ENCODE measurements around the gene CRYBG3. TPM values are rescaled to one million over a fixed set of nuclear protein-coding genes. Genes with fewer than 3 reads are reported as not detected.

CRYBG3 gene
- total and polyA plus RNA-seq, 2 donors (not counting 1 experiment from before 2014, with no cell fraction given): 8.7 to 29.9 TPM

DNA sequence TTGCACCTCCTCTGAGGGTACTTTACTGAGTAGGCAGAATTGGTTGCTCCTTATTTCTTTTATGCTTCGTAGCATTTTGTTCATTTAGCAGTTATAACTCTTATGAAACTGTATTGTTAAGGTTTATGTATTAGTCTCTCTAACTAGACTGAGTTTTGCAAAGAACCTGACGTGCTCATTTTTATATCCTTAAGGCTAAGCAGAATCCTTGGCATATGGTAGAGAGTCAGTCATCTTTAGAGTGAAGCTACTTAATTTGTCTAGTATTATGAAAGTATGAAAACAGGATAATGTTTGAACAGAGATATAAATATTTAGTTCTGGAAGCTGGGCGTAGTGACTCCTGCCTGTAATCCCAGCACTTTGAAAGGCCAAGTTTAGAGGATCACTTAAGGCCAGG is 20.1 kb downstream of the CRYBG3 start:
- H3K27me3 ChIP-seq (ENCODE audit: control insufficient read depth, insufficient read depth, low read length): no peaks in the 10 kb centered on the region
- H3K9ac ChIP-seq (ENCODE audit: insufficient read depth, low read length): no peak overlapping the region
- no peaks in the 10 kb centered on the region for H3K9me3 ChIP-seq (ENCODE audit: control insufficient read depth, insufficient read depth, low read depth, low read length)
- no peak overlapping the region for H3K4me3 ChIP-seq (replicated peaks in 1 of 4; ENCODE audit: control extremely low read depth in 1 of 4, insufficient read depth in 1 of 4, low read depth in 3 of 4, low read length in 4 of 4)
- no peak overlapping the region for H3K27ac ChIP-seq (ENCODE audit: insufficient read depth, low read length)
- H3K79me2 ChIP-seq (ENCODE audit: control insufficient read depth, insufficient read depth, low read length): no peaks in the 10 kb centered on the region
- TF ChIP-seq EZH2 (IDR thresholded peaks at IDR 0.05; ENCODE audit: low read length, missing control alignments): no peak
- TF ChIP-seq, protein P1, sequence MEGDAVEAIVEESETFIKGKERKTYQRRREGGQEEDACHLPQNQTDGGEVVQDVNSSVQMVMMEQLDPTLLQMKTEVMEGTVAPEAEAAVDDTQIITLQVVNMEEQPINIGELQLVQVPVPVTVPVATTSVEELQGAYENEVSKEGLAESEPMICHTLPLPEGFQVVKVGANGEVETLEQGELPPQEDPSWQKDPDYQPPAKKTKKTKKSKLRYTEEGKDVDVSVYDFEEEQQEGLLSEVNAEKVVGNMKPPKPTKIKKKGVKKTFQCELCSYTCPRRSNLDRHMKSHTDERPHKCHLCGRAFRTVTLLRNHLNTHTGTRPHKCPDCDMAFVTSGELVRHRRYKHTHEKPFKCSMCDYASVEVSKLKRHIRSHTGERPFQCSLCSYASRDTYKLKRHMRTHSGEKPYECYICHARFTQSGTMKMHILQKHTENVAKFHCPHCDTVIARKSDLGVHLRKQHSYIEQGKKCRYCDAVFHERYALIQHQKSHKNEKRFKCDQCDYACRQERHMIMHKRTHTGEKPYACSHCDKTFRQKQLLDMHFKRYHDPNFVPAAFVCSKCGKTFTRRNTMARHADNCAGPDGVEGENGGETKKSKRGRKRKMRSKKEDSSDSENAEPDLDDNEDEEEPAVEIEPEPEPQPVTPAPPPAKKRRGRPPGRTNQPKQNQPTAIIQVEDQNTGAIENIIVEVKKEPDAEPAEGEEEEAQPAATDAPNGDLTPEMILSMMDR (conservative IDR thresholded peaks at IDR 0.05 in 1 of 2, IDR thresholded peaks at IDR 0.05 in 1 of 2; ENCODE audit: low read depth in 1 of 2, low read length in 2 of 2): no peak
- H3K4me1 ChIP-seq (ENCODE audit: control insufficient read depth, extremely low read depth, insufficient read depth, low read length): no peaks in the 10 kb centered on the region
- DNase-seq (ENCODE audit: low read depth in 2 of 2): no peak
- H3K4me2 ChIP-seq (ENCODE audit: extremely low read depth, insufficient read depth, low read length): no peak overlapping the region
- H3K36me3 ChIP-seq (ENCODE audit: control insufficient read depth, insufficient read depth, low read length): no peaks in the 10 kb centered on the region
- H4K20me1 ChIP-seq (ENCODE audit: control insufficient read depth, extremely low read depth, insufficient read depth, low read length): no peaks in the 10 kb centered on the region
- no peak overlapping the region for H2AFZ ChIP-seq (ENCODE audit: low read length)

GRCh38 chr3:97848779-97849178 is 27.0 kb downstream of the CRYBG3 start:
- no peaks in the 10 kb centered on the region for H3K36me3 ChIP-seq (ENCODE audit: control insufficient read depth, insufficient read depth, low read length)
- TF ChIP-seq, protein P1 (conservative IDR thresholded peaks at IDR 0.05 in 1 of 2, IDR thresholded peaks at IDR 0.05 in 1 of 2; ENCODE audit: low read depth in 1 of 2, low read length in 2 of 2): no peak
- no peak for TF ChIP-seq EZH2 (IDR thresholded peaks at IDR 0.05; ENCODE audit: low read length, missing control alignments)
- no peaks in the 10 kb centered on the region for H3K27me3 ChIP-seq (ENCODE audit: control insufficient read depth, insufficient read depth, low read length)
- no peak overlapping the region for H3K4me3 ChIP-seq (replicated peaks in 1 of 4; ENCODE audit: control extremely low read depth in 1 of 4, insufficient read depth in 1 of 4, low read depth in 3 of 4, low read length in 4 of 4)
- H2AFZ ChIP-seq (ENCODE audit: low read length): no peak overlapping the region
- no peak overlapping the region for H3K9ac ChIP-seq (ENCODE audit: insufficient read depth, low read length)
- no peak overlapping the region for H3K27ac ChIP-seq (ENCODE audit: insufficient read depth, low read length)
- no peaks in the 10 kb centered on the region for H3K79me2 ChIP-seq (ENCODE audit: control insufficient read depth, insufficient read depth, low read length)
- no peaks in the 10 kb centered on the region for H3K9me3 ChIP-seq (ENCODE audit: control insufficient read depth, insufficient read depth, low read depth, low read length)
- H4K20me1 ChIP-seq (ENCODE audit: control insufficient read depth, extremely low read depth, insufficient read depth, low read length): no peaks in the 10 kb centered on the region
- no peak for DNase-seq (ENCODE audit: low read depth in 2 of 2)
- H3K4me1 ChIP-seq (ENCODE audit: control insufficient read depth, extremely low read depth, insufficient read depth, low read length): no peaks in the 10 kb centered on the region
- no peak overlapping the region for H3K4me2 ChIP-seq (ENCODE audit: extremely low read depth, insufficient read depth, low read length)

GRCh38 chr3:97857401-97857800 is 35.6 kb downstream of the CRYBG3 start:
- Histone ChIP-seq H3K36me3 (ENCODE audit: control insufficient read depth, insufficient read depth, low read length) (no peaks in the 10 kb centered on the region), H3K4me3 (replicated peaks in 1 of 4; ENCODE audit: control extremely low read depth in 1 of 4, insufficient read depth in 1 of 4, low read depth in 3 of 4, low read length in 4 of 4) (no peak overlapping the region), H3K4me2 (ENCODE audit: extremely low read depth, insufficient read depth, low read length) (no peak overlapping the region), H3K4me1 (ENCODE audit: control insufficient read depth, extremely low read depth, insufficient read depth, low read length) (no peaks in the 10 kb centered on the region), H2AFZ (ENCODE audit: low read length) (no peak overlapping the region), H3K27ac (ENCODE audit: insufficient read depth, low read length) (no peak overlapping the region), H3K27me3 (ENCODE audit: control insufficient read depth, insufficient read depth, low read length) (no peaks in the 10 kb centered on the region), H3K9me3 (ENCODE audit: control insufficient read depth, insufficient read depth, low read depth, low read length) (no peaks in the 10 kb centered on the region), H3K79me2 (ENCODE audit: control insufficient read depth, insufficient read depth, low read length) (no peaks in the 10 kb centered on the region), H4K20me1 (ENCODE audit: control insufficient read depth, extremely low read depth, insufficient read depth, low read length) (no peaks in the 10 kb centered on the region), H3K9ac (ENCODE audit: insufficient read depth, low read length) (no peak overlapping the region)
- DNase-seq (ENCODE audit: low read depth in 2 of 2): no peak
- TF ChIP-seq EZH2 (IDR thresholded peaks at IDR 0.05; ENCODE audit: low read length, missing control alignments): no peak
- TF ChIP-seq, protein P1 (conservative IDR thresholded peaks at IDR 0.05 in 1 of 2, IDR thresholded peaks at IDR 0.05 in 1 of 2; ENCODE audit: low read depth in 1 of 2, low read length in 2 of 2): no peak

Data from fibroblast of lung (primary cell).